Neuron (in vitro differentiated cells): ENCODE measurements around the gene SLC47A2.
"Not testable (repeated sequence)": the region's sequence is repeated elsewhere in the genome, so short reads cannot be mapped to it uniquely, and the experiment has no call there.

Experiments
- H2AFZ ChIP-seq: one replicate; pipeline ENCODE4 v1.6.1; 2013; ENCODE audit warnings: low read depth, mild to moderate bottlenecking, inconsistent platforms, low read length, moderate library complexity
- H3K27me3 ChIP-seq: one replicate; pipeline ENCODE4 v1.6.1; 2013; ENCODE audit warnings: low read length; ENCODE audit not compliant: insufficient read depth
- H3K36me3 ChIP-seq: one replicate; pipeline ENCODE4 v1.6.1; 2013; ENCODE audit warnings: low read length; ENCODE audit not compliant: insufficient read depth
- H3K4me1 ChIP-seq: one replicate; pipeline ENCODE4 v1.6.1; 2013; ENCODE audit warnings: low read length; ENCODE audit not compliant: insufficient read depth
- H3K4me3 ChIP-seq: 2 replicates; pipeline ENCODE4 v1.5.1; 2013; ENCODE audit warnings: mild to moderate bottlenecking, low read length, moderate library complexity
- H3K9me3 ChIP-seq: one replicate; pipeline ENCODE4 v1.6.1; 2013; ENCODE audit warnings: low read length

SLC47A2 gene, protein sequence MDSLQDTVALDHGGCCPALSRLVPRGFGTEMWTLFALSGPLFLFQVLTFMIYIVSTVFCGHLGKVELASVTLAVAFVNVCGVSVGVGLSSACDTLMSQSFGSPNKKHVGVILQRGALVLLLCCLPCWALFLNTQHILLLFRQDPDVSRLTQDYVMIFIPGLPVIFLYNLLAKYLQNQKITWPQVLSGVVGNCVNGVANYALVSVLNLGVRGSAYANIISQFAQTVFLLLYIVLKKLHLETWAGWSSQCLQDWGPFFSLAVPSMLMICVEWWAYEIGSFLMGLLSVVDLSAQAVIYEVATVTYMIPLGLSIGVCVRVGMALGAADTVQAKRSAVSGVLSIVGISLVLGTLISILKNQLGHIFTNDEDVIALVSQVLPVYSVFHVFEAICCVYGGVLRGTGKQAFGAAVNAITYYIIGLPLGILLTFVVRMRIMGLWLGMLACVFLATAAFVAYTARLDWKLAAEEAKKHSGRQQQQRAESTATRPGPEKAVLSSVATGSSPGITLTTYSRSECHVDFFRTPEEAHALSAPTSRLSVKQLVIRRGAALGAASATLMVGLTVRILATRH

DNA sequence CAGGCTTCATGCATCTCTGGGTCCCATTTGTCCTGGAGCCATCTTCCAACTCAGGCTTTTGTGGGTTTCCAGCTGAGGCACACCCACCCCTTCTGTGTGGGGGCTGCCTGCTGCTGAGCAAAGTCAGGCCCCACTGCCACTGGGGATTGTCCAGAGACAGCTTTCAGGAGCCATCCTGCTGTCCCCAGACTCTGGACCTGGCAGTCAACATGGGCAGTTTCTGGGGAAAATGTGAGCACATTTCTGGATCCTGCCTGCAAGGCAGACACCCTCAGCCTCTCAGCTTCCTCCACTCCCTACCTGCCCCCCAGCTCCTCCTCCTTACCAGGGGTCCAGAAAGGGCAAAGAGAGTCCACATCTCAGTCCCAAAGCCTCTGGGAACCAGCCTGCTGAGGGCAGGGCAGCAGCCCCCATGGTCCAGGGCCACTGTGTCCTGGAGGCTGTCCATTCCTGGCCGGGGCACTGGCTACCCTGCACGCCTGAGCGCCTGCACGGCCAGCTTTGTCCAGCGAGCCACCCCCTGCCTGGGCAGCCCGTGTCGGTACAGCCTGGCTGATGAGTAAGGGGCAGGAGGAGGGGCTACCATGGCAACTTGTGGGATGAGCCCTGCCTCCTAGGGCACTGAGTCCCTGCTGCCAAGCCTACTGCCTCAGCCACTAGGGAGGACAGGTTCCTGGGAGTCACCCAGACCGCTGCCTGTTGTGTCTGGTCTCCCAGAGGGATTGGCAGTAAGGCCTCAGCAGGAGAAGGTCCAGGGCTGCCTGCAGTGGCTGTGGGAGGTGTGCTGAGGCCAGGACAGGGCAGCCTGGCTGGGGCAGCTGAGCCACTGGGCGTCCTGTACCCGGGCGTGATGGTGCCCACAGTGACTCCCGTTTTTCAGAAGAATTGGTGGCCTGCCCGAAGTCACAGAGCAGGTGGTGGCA, at the start of gene SLC47A2:
TSS of gene SLC47A2 (minus strand) at position 477 of the 923 bp plus-strand sequence. CDS start at position 448, 29 bp downstream.
- H3K36me3 ChIP-seq, result no peaks in the 10 kb centered on the region
- no peak within 1 kb of the TSS for H3K4me3 ChIP-seq
- no peaks in the 10 kb centered on the region for H3K9me3 ChIP-seq
- peaks cover 9% of the 10 kb centered on the region for H3K27me3 ChIP-seq
- no peak within 1 kb of the TSS for H2AFZ ChIP-seq
- peaks cover 8% of the 10 kb centered on the region for H3K4me1 ChIP-seq

DNA sequence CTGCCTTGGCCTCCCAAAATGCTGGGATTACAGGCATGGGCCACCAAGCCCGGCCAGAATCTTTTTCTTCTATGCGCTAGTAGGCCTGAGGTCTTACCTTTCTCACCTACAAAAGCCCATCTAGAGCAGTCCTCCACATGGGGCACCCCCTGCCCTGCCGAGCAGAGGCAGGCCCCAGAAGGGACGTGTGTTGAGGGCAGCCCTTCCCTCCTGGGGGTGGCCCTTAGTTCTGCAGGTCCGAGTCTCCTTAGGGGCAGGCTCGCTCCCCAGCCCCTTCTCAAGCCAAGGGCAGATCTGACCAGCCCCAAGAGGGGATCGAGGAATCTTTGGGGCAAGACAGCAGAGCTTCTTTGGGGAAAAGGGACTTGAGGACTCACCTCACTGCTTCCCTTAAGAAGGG, 49.6 kb upstream of the SLC47A2 start:
- no peak overlapping the region for H3K4me3 ChIP-seq
- no peaks in the 10 kb centered on the region for H3K36me3 ChIP-seq
- H3K9me3 ChIP-seq, result no peaks in the 10 kb centered on the region
- H3K27me3 ChIP-seq, result no peaks in the 10 kb centered on the region
- H3K4me1 ChIP-seq, result no peaks in the 10 kb centered on the region
- no peak overlapping the region for H2AFZ ChIP-seq

DNA sequence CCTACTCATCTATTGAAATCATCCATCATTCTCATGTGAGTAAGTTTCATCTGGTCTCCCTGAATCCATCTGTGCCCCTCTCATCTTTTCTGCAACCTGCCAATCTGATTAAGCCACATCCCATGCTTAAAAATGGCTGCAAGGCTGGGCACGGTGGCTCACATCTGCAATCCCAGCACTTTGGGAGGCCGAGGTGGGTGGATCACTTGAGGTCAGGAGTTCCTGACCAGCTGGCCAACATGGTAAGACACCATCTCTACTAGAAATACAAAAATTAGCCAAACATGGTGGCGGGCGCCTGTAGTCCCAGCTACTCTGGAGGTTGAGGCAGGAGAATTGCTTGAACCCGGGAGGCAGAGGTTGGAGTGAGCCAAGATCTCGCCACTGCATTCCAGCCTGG, 47.6 kb upstream of the SLC47A2 start:
- H2AFZ ChIP-seq, H3K27me3 ChIP-seq, H3K4me3 ChIP-seq, H3K4me1 ChIP-seq, H3K9me3 ChIP-seq, H3K36me3 ChIP-seq: not testable (repeated sequence)

DNA sequence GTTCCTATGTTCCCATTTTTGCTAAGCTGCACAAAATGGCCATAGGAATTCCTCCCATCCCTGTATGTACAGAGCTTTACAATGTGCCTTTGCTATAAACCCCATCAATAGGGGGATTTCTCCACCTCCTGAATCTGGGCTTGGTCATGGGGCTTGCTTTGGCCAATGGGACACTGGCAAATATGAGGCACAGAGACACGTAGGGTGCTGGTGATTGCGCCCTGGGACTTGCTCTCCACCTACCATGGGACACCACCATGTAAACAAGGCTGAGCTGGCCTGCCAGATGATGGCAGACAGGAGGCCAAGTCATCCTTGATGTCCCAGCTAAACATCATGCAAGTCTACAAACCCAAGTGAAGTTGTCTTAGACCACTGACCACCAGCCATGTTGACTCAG, 47.0 kb upstream of the SLC47A2 start:
- Histone ChIP-seq H3K4me1 (no peaks in the 10 kb centered on the region), H2AFZ (no peak overlapping the region), H3K4me3 (no peak overlapping the region), H3K9me3 (no peaks in the 10 kb centered on the region), H3K36me3 (no peaks in the 10 kb centered on the region), H3K27me3 (no peaks in the 10 kb centered on the region)

DNA sequence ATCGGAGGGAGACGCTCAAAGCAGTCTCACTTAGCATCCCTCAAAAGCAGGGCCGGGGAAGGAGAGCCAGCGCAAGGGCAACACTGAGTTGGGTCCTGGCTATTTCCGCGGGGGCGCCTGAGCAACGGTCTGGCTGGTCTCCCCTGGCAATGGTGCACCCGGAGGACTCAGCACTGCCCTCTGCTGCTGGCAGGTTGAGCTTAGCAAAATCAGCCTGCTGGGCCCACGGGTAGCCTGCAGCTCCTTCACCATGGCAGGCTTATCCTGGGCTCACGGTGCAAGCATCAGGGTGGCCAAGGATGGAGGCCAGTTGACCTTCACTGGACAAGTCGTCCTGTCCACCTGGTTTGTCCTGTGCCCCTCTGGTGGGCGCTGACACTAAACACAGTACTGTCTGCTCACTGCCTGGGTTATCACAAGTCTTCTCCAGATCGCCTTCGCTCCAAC, 46.2 kb upstream of the SLC47A2 start:
- Histone ChIP-seq H3K27me3 (peaks cover 2% of the 10 kb centered on the region), H3K4me1 (no peaks in the 10 kb centered on the region)

DNA sequence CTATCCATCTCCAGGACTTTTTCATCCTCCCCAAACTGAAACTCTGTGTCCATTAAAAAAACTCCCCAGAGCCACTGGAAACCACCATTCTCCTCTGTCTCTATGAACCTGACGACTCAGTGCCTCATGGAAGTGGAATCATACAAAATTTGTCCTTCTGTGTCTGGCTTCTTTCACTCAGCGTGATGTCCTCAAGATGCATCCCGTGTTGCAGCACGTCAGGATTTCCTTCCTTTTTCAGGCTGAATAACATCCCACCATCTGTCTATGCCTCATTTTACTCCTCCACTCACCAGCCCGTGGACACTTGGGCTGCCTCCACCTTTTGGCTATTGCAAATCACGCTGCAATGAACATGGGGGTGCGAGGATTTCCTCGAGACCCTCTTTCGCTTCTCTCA, 44.4 kb upstream of the SLC47A2 start:
- no peak overlapping the region for H2AFZ ChIP-seq
- no peaks in the 10 kb centered on the region for H3K36me3 ChIP-seq
- H3K4me1 ChIP-seq, result no peaks in the 10 kb centered on the region
- H3K9me3 ChIP-seq, result no peaks in the 10 kb centered on the region
- no peak overlapping the region for H3K4me3 ChIP-seq
- H3K27me3 ChIP-seq, result peaks cover 3% of the 10 kb centered on the region

More for the DNA sequence above, 46.2 kb upstream of the SLC47A2 start:
- Histone ChIP-seq H3K4me3 (no peak overlapping the region), H2AFZ (no peak overlapping the region), H3K9me3 (no peaks in the 10 kb centered on the region), H3K36me3 (no peaks in the 10 kb centered on the region)

DNA sequence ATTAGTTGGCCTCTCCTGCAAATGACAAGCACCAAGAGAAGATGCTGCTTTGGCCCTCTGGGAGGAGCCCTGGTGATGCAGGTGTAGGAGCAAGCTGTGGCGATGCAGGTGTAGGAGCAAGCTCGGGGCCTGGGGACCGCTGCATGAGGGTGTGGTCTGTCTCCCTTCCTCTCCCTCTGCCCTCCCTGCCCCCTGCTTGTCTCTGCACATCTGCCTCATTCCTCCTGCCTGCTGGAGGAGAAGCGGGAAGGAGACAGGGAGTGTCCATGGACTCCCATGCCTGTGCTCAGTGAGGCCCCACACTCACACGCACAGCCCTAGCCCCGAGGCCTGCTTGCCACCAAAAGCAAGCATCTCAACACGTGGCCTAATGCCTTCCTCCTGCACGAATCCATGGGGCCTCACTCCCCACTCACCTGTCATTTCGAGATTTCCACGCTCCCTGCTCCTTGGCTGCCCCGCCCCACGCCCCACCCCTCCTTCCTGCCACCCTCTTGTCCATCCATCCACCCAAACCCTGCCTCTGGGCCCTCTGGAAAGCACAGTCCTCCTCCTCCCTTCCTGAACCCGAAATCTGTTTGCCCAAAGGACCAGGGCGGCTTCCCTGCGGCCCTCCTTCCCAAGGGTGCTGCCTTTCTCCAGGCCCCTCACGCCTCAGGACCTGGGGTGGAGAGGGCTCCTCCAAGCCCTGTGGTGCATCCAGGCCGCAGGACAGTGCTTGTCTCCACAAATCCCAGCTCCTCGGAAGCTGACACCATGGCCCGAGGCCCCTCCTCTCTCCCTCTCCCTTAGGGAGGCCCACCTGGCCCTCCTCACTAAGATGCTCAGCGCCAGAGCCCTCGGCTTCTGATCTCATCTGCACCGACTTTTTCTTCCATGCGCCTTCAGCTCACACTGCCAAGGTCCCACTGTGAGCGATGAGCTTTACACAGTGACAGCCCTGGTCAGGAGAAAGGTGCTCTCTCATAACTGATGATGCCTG, 43.5 kb upstream of the SLC47A2 start:
- no peak overlapping the region for H3K4me3 ChIP-seq

DNA sequence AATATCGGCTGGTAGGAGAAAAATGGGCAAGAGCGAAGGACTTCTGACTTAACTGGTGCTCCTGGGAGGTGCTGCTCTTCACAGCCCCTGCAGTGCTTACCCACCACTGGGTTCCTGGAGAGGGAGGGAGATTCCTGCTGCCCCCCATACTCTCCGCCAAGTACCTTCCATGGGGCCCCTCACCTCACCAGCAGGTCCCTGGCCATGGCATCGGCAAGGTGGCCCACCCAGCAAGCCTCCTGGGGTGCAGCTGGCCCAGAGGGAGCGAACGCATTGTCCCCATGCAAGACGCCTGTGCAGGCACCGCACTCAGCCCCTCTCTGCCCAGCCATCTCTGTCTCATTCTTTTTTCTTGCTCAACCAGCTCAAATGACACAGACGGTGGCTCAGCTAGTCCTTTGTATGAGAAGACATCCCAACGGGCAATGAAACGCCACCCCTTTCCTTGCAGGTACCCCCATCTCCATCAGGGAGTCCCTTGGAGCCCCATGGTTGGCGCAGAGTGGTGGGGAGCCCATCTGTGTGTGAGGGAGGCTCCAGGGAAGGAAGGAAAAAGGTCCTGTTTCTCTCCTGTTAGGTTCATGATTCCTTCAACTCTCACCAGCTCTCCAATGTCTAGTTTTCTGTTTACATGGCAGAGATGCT, 41.3 kb upstream of the SLC47A2 start:
- Histone ChIP-seq H2AFZ (no peak overlapping the region), H3K4me1 (no peaks in the 10 kb centered on the region), H3K27me3 (peaks cover 11% of the 10 kb centered on the region), H3K4me3 (no peak overlapping the region), H3K36me3 (no peaks in the 10 kb centered on the region), H3K9me3 (no peaks in the 10 kb centered on the region)

More for the DNA sequence above, 43.5 kb upstream of the SLC47A2 start:
- Histone ChIP-seq H3K9me3 (no peaks in the 10 kb centered on the region), H3K27me3 (peaks cover 5% of the 10 kb centered on the region), H3K4me1 (no peaks in the 10 kb centered on the region), H2AFZ (no peak overlapping the region), H3K36me3 (no peaks in the 10 kb centered on the region)

DNA sequence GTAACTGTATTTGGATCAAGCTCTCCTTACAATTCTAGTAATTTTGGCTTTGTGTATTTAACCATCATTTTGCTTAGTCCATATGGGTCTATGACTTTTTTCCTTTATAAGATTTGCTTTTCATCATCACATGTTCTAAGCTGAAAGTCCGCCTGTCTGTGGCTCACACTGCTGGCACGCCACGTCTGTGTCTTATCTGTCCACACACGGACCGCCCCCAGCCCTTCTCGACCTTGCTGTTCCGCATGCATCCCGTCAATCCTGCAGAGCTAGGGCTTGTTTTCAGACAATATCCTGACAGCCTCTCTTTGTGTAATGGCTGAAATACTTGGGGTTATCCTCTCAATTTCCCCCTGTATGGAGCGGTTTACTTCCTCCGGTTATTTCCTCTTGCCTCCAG, 40.2 kb upstream of the SLC47A2 start:
- Histone ChIP-seq H2AFZ (no peak overlapping the region), H3K36me3 (no peaks in the 10 kb centered on the region), H3K27me3 (peaks cover 12% of the 10 kb centered on the region), H3K4me1 (no peaks in the 10 kb centered on the region), H3K4me3 (no peak overlapping the region), H3K9me3 (no peaks in the 10 kb centered on the region)

DNA sequence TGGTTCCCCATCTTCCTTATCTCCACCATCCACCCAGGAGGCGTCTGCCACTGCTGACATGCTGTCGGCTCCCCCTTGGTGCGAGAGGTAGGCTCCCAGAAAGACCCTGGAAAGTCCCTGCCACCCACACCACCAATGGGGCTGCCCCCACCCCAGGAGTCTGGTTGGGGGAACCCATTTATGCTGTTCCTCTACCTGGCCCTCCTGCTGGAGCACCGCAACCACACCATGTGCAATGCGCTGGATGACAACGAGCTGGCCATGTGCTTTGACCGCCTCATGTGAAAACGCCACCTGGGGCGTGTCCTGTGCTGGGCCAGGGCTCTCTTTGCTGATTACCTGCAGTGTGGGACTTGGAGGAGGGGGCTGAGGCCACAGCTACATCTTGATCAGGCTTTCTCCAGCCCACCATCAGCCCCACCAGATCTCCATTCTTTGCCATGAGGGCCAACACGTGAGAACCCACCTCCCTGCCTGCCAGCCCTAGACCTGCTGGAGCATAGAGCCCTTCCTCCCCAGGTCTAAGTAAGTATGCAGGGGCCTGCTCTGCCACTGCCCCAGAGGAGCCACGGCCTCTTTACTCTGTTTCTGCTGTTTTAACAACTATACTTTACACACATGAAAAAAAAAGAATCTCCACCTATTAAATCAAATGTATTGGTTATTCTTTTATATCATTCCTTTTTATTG, 39.6 kb upstream of the SLC47A2 start:
- Histone ChIP-seq H2AFZ (no peak overlapping the region), H3K4me1 (no peaks in the 10 kb centered on the region), H3K9me3 (no peaks in the 10 kb centered on the region), H3K27me3 (peaks cover 13% of the 10 kb centered on the region), H3K36me3 (no peaks in the 10 kb centered on the region), H3K4me3 (no peak overlapping the region)

DNA sequence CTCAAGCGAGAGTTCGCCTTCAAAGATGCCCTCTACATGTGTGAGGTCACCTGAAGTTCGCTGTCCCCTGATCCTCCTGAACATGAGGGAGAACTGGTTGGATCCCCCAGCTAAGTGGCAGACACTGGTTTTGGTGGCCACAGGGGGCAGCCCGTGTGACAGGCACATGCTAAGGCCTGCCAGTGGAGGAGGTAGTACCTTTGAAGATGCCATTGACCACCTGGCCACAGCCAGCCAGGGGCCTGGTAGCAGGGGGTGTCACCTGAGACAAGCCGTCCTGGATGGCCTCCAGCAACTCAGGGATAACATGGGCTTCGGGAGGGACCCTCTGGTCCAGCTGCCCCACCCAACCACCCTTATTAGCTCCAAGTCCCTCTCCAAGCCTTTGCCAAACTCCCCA, 39.0 kb upstream of the SLC47A2 start:
- no peaks in the 10 kb centered on the region for H3K9me3 ChIP-seq
- no peaks in the 10 kb centered on the region for H3K4me1 ChIP-seq
- H2AFZ ChIP-seq, result no peak overlapping the region
- peaks cover 17% of the 10 kb centered on the region for H3K27me3 ChIP-seq
- H3K4me3 ChIP-seq, result no peak overlapping the region
- H3K36me3 ChIP-seq, result no peaks in the 10 kb centered on the region
